ENCODE results near the gene MSH4.

MSH4 gene

DNA sequence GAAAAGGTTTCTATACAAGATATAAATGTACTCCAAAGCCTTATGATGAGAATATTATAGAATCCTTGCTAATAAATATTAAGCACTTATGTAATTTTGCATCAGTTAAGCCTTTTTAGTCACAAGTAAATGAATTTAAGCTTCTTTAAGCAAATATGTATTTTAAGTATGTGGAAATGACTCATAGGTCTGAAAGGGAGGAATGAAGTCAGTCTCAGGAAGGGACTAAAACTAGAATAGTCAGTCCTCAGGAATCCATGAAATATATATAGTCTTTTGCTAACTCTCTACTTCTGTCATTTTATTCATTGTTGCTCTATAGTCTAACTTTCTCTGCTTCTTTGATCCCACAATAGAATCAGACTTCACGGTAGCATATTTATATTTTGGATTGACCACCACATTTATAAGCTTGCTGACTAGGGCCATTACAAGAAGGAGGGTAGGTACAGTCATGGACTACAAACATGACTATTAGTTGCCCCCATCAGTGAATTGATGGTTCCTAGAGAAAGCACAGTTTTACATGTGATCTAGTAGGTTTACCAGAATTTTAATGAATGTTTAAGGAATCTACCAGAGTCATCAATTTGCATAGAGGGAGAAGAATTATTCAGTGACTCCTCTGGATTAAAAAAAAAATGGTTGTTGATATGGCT is 30.9 kb upstream of the MSH4 start:
- Histone ChIP-seq H3K9ac (ENCODE audit: low read length) (no peak overlapping the region), H3F3A (ENCODE audit: insufficient read depth, low read length) (no peaks in the 10 kb centered on the region), H3K4me3 (ENCODE audit: low read depth, low read length, poor library complexity, severe bottlenecking) (no peak overlapping the region), H3K9me2 (ENCODE audit: low read depth, low read length) (no peaks in the 10 kb centered on the region), H4K20me1 (ENCODE audit: insufficient read depth, low read length) (no peaks in the 10 kb centered on the region), H3K4me2 (ENCODE audit: low read length) (no peak overlapping the region), H3K79me2 (ENCODE audit: insufficient read depth, low read length) (no peaks in the 10 kb centered on the region), H3K9me3 (ENCODE audit: low read length) (no peaks in the 10 kb centered on the region), H3K27me3 (ENCODE audit: insufficient read depth, low read length) (no peaks in the 10 kb centered on the region), H3K27ac (ENCODE audit: low read depth, low read length, poor library complexity, severe bottlenecking) (no peak overlapping the region), H3K4me1 (ENCODE audit: insufficient read depth, low read length, severe bottlenecking) (no peaks in the 10 kb centered on the region), H3K36me3 (ENCODE audit: insufficient read depth, low read length) (peaks cover 33% of the 10 kb centered on the region), H2AFZ (ENCODE audit: low read length) (no peak overlapping the region)
- no peak for TF ChIP-seq CTCF (IDR thresholded peaks at IDR 0.05; ENCODE audit: low read length)
- no peak for TF ChIP-seq EZH2 (IDR thresholded peaks at IDR 0.05; ENCODE audit: borderline replicate concordance, low read length)

DNA sequence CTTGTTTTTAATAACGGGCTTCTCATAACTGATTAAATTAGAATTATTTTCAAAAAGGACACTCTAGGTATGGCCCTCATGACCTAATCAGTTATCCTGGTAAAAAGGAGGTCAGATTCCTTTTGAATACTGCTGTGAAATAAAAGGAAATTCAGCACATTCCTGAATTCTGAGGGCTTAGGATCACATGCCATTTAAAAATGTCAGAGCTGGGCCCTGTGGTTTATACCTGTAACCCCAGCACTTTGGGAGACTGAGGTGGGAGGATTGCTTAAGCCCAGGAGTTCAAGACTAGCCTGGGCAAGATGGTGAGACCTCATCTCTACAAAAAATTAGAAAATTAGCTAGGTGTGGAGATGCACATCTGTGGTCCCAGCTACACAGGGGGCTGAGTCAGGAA is 28.7 kb upstream of the MSH4 start:
- Histone ChIP-seq H3K9me2 (ENCODE audit: low read depth, low read length) (no peaks in the 10 kb centered on the region), H3K79me2 (ENCODE audit: insufficient read depth, low read length) (no peaks in the 10 kb centered on the region), H4K20me1 (ENCODE audit: insufficient read depth, low read length) (no peaks in the 10 kb centered on the region), H3K9ac (ENCODE audit: low read length) (no peak overlapping the region), H3K9me3 (ENCODE audit: low read length) (no peaks in the 10 kb centered on the region), H3K27ac (ENCODE audit: low read depth, low read length, poor library complexity, severe bottlenecking) (no peak overlapping the region), H3K4me1 (ENCODE audit: insufficient read depth, low read length, severe bottlenecking) (no peaks in the 10 kb centered on the region), H3K27me3 (ENCODE audit: insufficient read depth, low read length) (no peaks in the 10 kb centered on the region), H3K36me3 (ENCODE audit: insufficient read depth, low read length) (peaks cover 11% of the 10 kb centered on the region; the same call in 1 of the 2 replicates), H3K4me3 (ENCODE audit: low read depth, low read length, poor library complexity, severe bottlenecking) (no peak overlapping the region), H2AFZ (ENCODE audit: low read length) (no peak overlapping the region), H3K4me2 (ENCODE audit: low read length) (no peak overlapping the region), H3F3A (ENCODE audit: insufficient read depth, low read length) (no peaks in the 10 kb centered on the region)
- TF ChIP-seq CTCF (IDR thresholded peaks at IDR 0.05; ENCODE audit: low read length) (no peak), EZH2 (IDR thresholded peaks at IDR 0.05; ENCODE audit: borderline replicate concordance, low read length) (no peak)

- no peaks in the 10 kb centered on the region for H3K79me2 ChIP-seq (ENCODE audit: insufficient read depth, low read length)
- no peak overlapping the region for H2AFZ ChIP-seq (ENCODE audit: low read length)
- H4K20me1 ChIP-seq (ENCODE audit: insufficient read depth, low read length), result no peaks in the 10 kb centered on the region
- H3K9me3 ChIP-seq (ENCODE audit: low read length), result no peaks in the 10 kb centered on the region
- H3K4me1 ChIP-seq (ENCODE audit: insufficient read depth, low read length, severe bottlenecking), result no peaks in the 10 kb centered on the region
- no peak overlapping the region for H3K4me2 ChIP-seq (ENCODE audit: low read length)
- no peaks in the 10 kb centered on the region for H3K9me2 ChIP-seq (ENCODE audit: low read depth, low read length)
- H3K27me3 ChIP-seq (ENCODE audit: insufficient read depth, low read length), result no peaks in the 10 kb centered on the region
- no peaks in the 10 kb centered on the region for H3F3A ChIP-seq (ENCODE audit: insufficient read depth, low read length)
- no peak for TF ChIP-seq CTCF (IDR thresholded peaks at IDR 0.05; ENCODE audit: low read length)
- no peak for TF ChIP-seq EZH2 (IDR thresholded peaks at IDR 0.05; ENCODE audit: borderline replicate concordance, low read length)
- no peak overlapping the region for H3K27ac ChIP-seq (ENCODE audit: low read depth, low read length, poor library complexity, severe bottlenecking)
- no peaks in the 10 kb centered on the region for H3K36me3 ChIP-seq (ENCODE audit: insufficient read depth, low read length)
- no peak overlapping the region for H3K4me3 ChIP-seq (ENCODE audit: low read depth, low read length, poor library complexity, severe bottlenecking)
- no peak overlapping the region for H3K9ac ChIP-seq (ENCODE audit: low read length)
Observed at GRCh38 chr1:75770761-75771160, 25.9 kb upstream of the MSH4 start.

All from OCI-LY1 (cell line).